CD14-positive monocyte (primary cell): ENCODE measurements around the gene OCEL1. TPM values are rescaled to one million over a fixed set of nuclear protein-coding genes. Genes with fewer than 3 reads are reported as not detected.
A peak's percentile ranks its signal among the peaks of the same experiment; 100 is the strongest.

Experiments
- DNase-seq, 3 donors: peaks; one replicate each; pipeline ENCODE4 v3.0.0-alpha.2; 2011 to 2022
- H2AFZ ChIP-seq: 2 replicates; pipeline ENCODE4 v1.6.0; 2012; ENCODE audit warnings: mild to moderate bottlenecking, low read depth, low read length, inconsistent platforms; ENCODE audit not compliant: insufficient read depth, poor library complexity, severe bottlenecking
- H3K27ac ChIP-seq, 2 donors: 1 replicate in 1 of 2; 2 replicates in 1 of 2; pipeline ENCODE4 v1.5.1; 2012 to 2013; ENCODE audit warnings: low read length in 2 of 2, control low read depth in 1 of 2, inconsistent platforms in 1 of 2, low read depth in 1 of 2, mild to moderate bottlenecking in 1 of 2
- H3K27me3 ChIP-seq, 2 donors: one replicate each; pipeline versions ENCODE4 v1.6.0 to v1.6.1; 2011 to 2013; ENCODE audit warnings: low read length in 2 of 2; ENCODE audit not compliant: control insufficient read depth in 2 of 2, insufficient read depth in 2 of 2
- H3K36me3 ChIP-seq, 2 donors: replicated peaks in 1 of 2; 1 replicate in 1 of 2; 2 replicates in 1 of 2; pipeline versions ENCODE4 v1.5.1 to v1.6.1; 2012 to 2013; ENCODE audit warnings: low read length in 2 of 2, control low read depth in 1 of 2, inconsistent platforms in 1 of 2, mild to moderate bottlenecking in 1 of 2; ENCODE audit not compliant: insufficient read depth in 2 of 2, control insufficient read depth in 1 of 2
- H3K4me1 ChIP-seq, 2 donors: 1 replicate in 1 of 2; 2 replicates in 1 of 2; pipeline versions ENCODE4 v1.5.1 to v1.6.1; 2012 to 2013; ENCODE audit warnings: low read length in 2 of 2, control low read depth in 1 of 2, inconsistent platforms in 1 of 2, mild to moderate bottlenecking in 1 of 2, moderate library complexity in 1 of 2; ENCODE audit not compliant: insufficient read depth in 2 of 2, control insufficient read depth in 1 of 2
- H3K4me2 ChIP-seq: replicated peaks from 2 replicates; pipeline ENCODE3; 2012; ENCODE audit warnings: low read length, moderate library complexity, mild to moderate bottlenecking; ENCODE audit not compliant: poor library complexity, severe bottlenecking; ENCODE audit errors: extremely low read depth
- H3K4me3 ChIP-seq, 3 experiments: fragments of 200-600 bp in 1 of 3; sonication (generic) in 1 of 3; replicated peaks in 1 of 3; 1 replicate in 2 of 3; 2 replicates in 1 of 3; pipeline ENCODE4 v1.5.1; 2011 to 2013; ENCODE audit warnings: low read length in 3 of 3, mild to moderate bottlenecking in 3 of 3, control low read depth in 2 of 3, low read depth in 2 of 3, inconsistent platforms in 1 of 3, moderate library complexity in 1 of 3
- H3K79me2 ChIP-seq: 2 replicates; pipeline ENCODE4 v1.6.0; 2012; ENCODE audit warnings: mild to moderate bottlenecking, control low read depth, inconsistent platforms, low read length, moderate library complexity; ENCODE audit not compliant: insufficient read depth
- H3K9ac ChIP-seq: 2 replicates; pipeline ENCODE4 v1.6.0; 2017; ENCODE audit warnings: low read length, mild to moderate bottlenecking; ENCODE audit not compliant: insufficient read depth, poor library complexity, severe bottlenecking
- H3K9me3 ChIP-seq, 2 donors: replicated peaks in 1 of 2; 1 replicate in 1 of 2; 2 replicates in 1 of 2; pipeline versions ENCODE4 v1.5.1 to v1.6.1; 2012 to 2013; ENCODE audit warnings: low read length in 2 of 2, control low read depth in 1 of 2; ENCODE audit not compliant: control insufficient read depth in 1 of 2, insufficient read depth in 1 of 2
- H4K20me1 ChIP-seq: 2 replicates; pipeline ENCODE4 v1.6.0; 2012; ENCODE audit warnings: mild to moderate bottlenecking, low read length, control low read depth, moderate library complexity; ENCODE audit not compliant: insufficient read depth
- H3K27ac Mint-ChIP-seq, 7 donors: one replicate each; pipeline ENCODE4 v1.8.0; 2020; ENCODE audit warnings: mild to moderate bottlenecking in 7 of 7, mixed read lengths in 7 of 7, moderate library complexity in 6 of 7, inconsistent platforms in 2 of 7
- H3K27me3 Mint-ChIP-seq, 3 donors: one replicate each; pipeline ENCODE4 v1.8.0; 2021 to 2022; ENCODE audit warnings: low read depth in 3 of 3, mild to moderate bottlenecking in 3 of 3, mixed read lengths in 3 of 3, moderate library complexity in 3 of 3, inconsistent platforms in 1 of 3
- H3K36me3 Mint-ChIP-seq, 2 donors: one replicate each; pipeline ENCODE4 v1.8.0; 2020; ENCODE audit warnings: mixed read lengths in 2 of 2, inconsistent platforms in 1 of 2, mild to moderate bottlenecking in 1 of 2
- H3K4me1 Mint-ChIP-seq: one replicate; pipeline ENCODE4 v1.8.0; 2020; ENCODE audit warnings: mild to moderate bottlenecking, mixed read lengths
- H3K4me3 Mint-ChIP-seq, 2 donors: one replicate each; pipeline ENCODE4 v1.8.0; 2020; ENCODE audit warnings: mild to moderate bottlenecking in 2 of 2, mixed read lengths in 2 of 2, moderate library complexity in 1 of 2
- H3K9me3 Mint-ChIP-seq, 7 donors: one replicate each; pipeline ENCODE4 v1.8.0; 2020 to 2022; ENCODE audit warnings: mixed read lengths in 7 of 7, mild to moderate bottlenecking in 6 of 7, moderate library complexity in 6 of 7, inconsistent platforms in 2 of 7
- CTCF ChIP-seq: fragments of 200-600 bp; IDR thresholded peaks from one replicate; pipeline ENCODE4 v1.8.0; 2022; ENCODE audit warnings: antibody characterized with exemption, mild to moderate bottlenecking
- WGBS: methylation state at CpG from one replicate; pipeline ENCODE4 v1.1.5; 2013; ENCODE audit warnings: missing lambda C conversion rate; ENCODE audit not compliant: insufficient coverage; 5-methylcytosine and 5-hydroxymethylcytosine counted together
- intact Hi-C, 2 donors: fragments of 100-400 bp; cut with micrococcal nuclease; formaldehyde crosslinking; loops; one replicate each; pipeline versions ENCODE4 v1.15.0 to v1.15.1; 2023
- polyA plus RNA-seq, 3 donors: library from polyadenylated mRNA; depleted of rRNA in 1 of 3; unstranded in 2 of 3; stranded (reverse) in 1 of 3; fragments of 300-500 nt in 2 of 3; fragments of >200 nt in 1 of 3; fragmentation: Illumina TruSeq in 2 of 3; gene quantifications; 1 replicate in 2 of 3; 2 replicates in 1 of 3; pipeline ENCODE4 v1.2.3, GENCODE V29; 2012 to 2021

OCEL1 gene
- polyA plus RNA-seq, 3 donors, result 31.8 to 59.9 (median 57.6) TPM

- Histone ChIP-seq H2AFZ (no peak overlapping the region), H3K27ac (no peak overlapping the region), H3K36me3 (peaks cover 84 to 97% of the 10 kb centered on the region in 2 donors), H3K4me3 (no peak overlapping the region), H4K20me1 (peaks cover 17% of the 10 kb centered on the region), H3K9ac (no peak overlapping the region), H3K79me2 (no peaks in the 10 kb centered on the region), H3K4me2 (no peak overlapping the region), H3K9me3 (no peaks in the 10 kb centered on the region), H3K4me1 (no peaks in the 10 kb centered on the region), H3K27me3 (no peaks in the 10 kb centered on the region)
- H3K36me3 Mint-ChIP-seq, result peaks cover 80 to 100% of the 10 kb centered on the region in 2 donors
- intact Hi-C loops, result no loop called here
- WGBS, result over 99% methylated on average over 26 of the region's 26 CpGs
- peaks cover 0 to 1% (median 0%) of the 10 kb centered on the region in 3 donors for H3K27me3 Mint-ChIP-seq
- no peaks in the 10 kb centered on the region for H3K4me1 Mint-ChIP-seq
- no peak for TF ChIP-seq CTCF
- no peak overlapping the region for H3K27ac Mint-ChIP-seq
- no peaks in the 10 kb centered on the region for H3K9me3 Mint-ChIP-seq
- DNase-seq, result no peak
- no peak overlapping the region for H3K4me3 Mint-ChIP-seq
Measured at GRCh38 chr19:17192751-17193150, 33.3 kb upstream of the OCEL1 start.

GRCh38 chr19:17194608-17195007 lies 31.4 kb upstream of the OCEL1 start:
- Histone ChIP-seq H3K27me3 (no peaks in the 10 kb centered on the region), H3K9me3 (no peaks in the 10 kb centered on the region), H2AFZ (no peak overlapping the region), H3K36me3 (peaks cover 79 to 97% of the 10 kb centered on the region in 2 donors), H3K4me2 (no peak overlapping the region), H3K9ac (no peak overlapping the region), H3K4me3 (no peak overlapping the region), H3K79me2 (no peaks in the 10 kb centered on the region), H4K20me1 (peaks cover 17% of the 10 kb centered on the region), H3K4me1 (no peaks in the 10 kb centered on the region), H3K27ac (no peak overlapping the region)
- intact Hi-C loops, result no loop called here
- H3K36me3 Mint-ChIP-seq, result peaks cover 80 to 100% of the 10 kb centered on the region in 2 donors
- no peak for DNase-seq
- H3K4me3 Mint-ChIP-seq, result no peak overlapping the region
- no peak for TF ChIP-seq CTCF
- peak overlapping the region in 2 of 7 donors; percentile 36 to 47 for H3K27ac Mint-ChIP-seq
- 96% methylated on average over 16 of the region's 16 CpGs for WGBS
- H3K4me1 Mint-ChIP-seq, result no peaks in the 10 kb centered on the region
- H3K27me3 Mint-ChIP-seq, result peaks cover 0 to 3% (median 0%) of the 10 kb centered on the region in 3 donors
- H3K9me3 Mint-ChIP-seq, result no peaks in the 10 kb centered on the region
